C4-2B (cell line): ENCODE results near the gene PUS10.

ENCODE experiments used
- ZFX ChIP-seq: fragments of 450-650 bp; IDR thresholded peaks from 2 replicates; pipeline ENCODE4 v1.6.1; 2017
- TF ChIP-seq, protein P1 (sequence below): fragments of 450-650 bp; conservative IDR thresholded peaks from 2 replicates; pipeline ENCODE4 v1.5.1; 2017; ENCODE audit warnings: mild to moderate bottlenecking

DNA sequence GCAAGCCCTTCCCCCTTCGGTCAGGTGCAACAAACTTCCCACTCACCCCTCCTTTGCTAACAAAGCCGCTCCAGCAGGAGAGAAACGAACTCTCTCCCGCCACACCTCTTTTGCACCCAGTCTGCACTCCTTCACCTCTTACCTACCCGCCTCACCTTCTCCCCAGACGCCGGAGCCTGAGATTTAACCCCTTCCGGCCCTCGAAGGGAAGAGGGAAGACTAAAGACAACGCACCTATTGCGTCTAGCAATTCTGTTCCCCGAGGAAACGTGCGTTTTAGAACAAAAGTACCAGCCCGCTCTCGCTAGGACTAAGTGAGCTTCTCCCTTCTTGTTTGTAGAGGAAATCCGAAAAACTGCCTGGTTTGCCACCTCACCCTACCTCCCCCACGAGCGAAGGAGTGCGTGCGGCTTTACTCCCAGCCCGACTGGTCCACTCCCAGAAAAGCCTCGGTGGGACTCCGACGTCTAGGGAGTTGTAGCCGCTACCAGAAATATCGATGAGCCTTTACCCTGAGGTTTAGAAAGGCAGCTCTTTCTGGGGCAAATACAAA lies 976 bp downstream of the PUS10 start:
- TF ChIP-seq, protein P1, sequence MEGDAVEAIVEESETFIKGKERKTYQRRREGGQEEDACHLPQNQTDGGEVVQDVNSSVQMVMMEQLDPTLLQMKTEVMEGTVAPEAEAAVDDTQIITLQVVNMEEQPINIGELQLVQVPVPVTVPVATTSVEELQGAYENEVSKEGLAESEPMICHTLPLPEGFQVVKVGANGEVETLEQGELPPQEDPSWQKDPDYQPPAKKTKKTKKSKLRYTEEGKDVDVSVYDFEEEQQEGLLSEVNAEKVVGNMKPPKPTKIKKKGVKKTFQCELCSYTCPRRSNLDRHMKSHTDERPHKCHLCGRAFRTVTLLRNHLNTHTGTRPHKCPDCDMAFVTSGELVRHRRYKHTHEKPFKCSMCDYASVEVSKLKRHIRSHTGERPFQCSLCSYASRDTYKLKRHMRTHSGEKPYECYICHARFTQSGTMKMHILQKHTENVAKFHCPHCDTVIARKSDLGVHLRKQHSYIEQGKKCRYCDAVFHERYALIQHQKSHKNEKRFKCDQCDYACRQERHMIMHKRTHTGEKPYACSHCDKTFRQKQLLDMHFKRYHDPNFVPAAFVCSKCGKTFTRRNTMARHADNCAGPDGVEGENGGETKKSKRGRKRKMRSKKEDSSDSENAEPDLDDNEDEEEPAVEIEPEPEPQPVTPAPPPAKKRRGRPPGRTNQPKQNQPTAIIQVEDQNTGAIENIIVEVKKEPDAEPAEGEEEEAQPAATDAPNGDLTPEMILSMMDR = no peak
- TF ChIP-seq ZFX = no peak
